Fibroblast of lung (primary cell): Measurements from ENCODE around the gene TSACC.

Experiments used
- CTCF ChIP-seq, 2 donors: IDR thresholded peaks in 1 of 2; conservative IDR thresholded peaks in 1 of 2; 1 replicate in 1 of 2; 2 replicates in 1 of 2; pipeline ENCODE4 v1.5.1; 2011 to 2012; ENCODE audit warnings: low read length in 2 of 2, control low read depth in 1 of 2, inconsistent platforms in 1 of 2, low read depth in 1 of 2, mild to moderate bottlenecking in 1 of 2
- EZH2 ChIP-seq: IDR thresholded peaks from 2 replicates; pipeline ENCODE4 v1.5.1; 2012; ENCODE audit warnings: low read length, control low read depth, mild to moderate bottlenecking; ENCODE audit errors: missing control alignments

GRCh38 chr1:156303241-156303640 is 35.1 kb upstream of the TSACC start:
- TF ChIP-seq CTCF (conservative IDR thresholded peaks at IDR 0.05 in 1 of 2, IDR thresholded peaks at IDR 0.05 in 1 of 2; ENCODE audit: low read depth in 1 of 2, low read length in 2 of 2) (no peak), EZH2 (no peak)
